GM23248 (cell line): ENCODE data around the gene PIM3.

Experiments used
- EZH2 ChIP-seq: fragments of 200-600 bp; sonication (generic); IDR thresholded peaks from 2 replicates; pipeline ENCODE4 v1.6.1; 2018; ENCODE audit warnings: antibody characterized with exemption, mild to moderate bottlenecking; ENCODE audit not compliant: insufficient read depth, poor library complexity, severe bottlenecking
- EZH2phosphoT487 ChIP-seq: fragments of 200-600 bp; sonication (generic); IDR thresholded peaks from 2 replicates; pipeline ENCODE4 v1.6.1; 2018; ENCODE audit warnings: antibody characterized with exemption, moderate library complexity, mild to moderate bottlenecking, low read depth; ENCODE audit not compliant: insufficient read depth

GRCh38 chr22:49933236-49934159, 27.1 kb upstream of the PIM3 start:
- TF ChIP-seq EZH2 (no peak), EZH2phosphoT487 (no peak)
